ENCODE measurements around the gene RNF13. TPM values are rescaled to one million over a fixed set of nuclear protein-coding genes. Genes with fewer than 3 reads are reported as not detected.

Gene RNF13
- total RNA-seq, 3 donors from 2014 or later, result 95.0 to 142 (median 114) TPM

DNA sequence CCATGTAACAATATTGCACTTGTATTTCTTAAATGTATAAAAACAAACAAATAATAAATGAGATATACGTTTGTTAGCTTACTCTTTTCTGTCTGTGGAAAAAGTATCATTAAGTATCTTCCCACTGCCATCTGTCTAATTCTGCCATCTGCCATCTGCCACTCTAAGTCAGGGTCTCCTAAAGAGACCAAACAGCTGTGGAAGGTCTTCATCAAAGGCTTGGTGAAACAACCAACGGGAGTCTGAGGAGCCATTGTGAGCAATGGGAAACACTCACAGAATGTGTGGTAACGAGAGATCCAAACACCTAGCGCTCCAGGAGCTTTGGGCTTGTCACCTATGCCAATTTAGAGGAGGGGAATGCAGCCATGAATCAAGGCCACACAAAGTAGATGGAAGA lies 186.4 kb downstream of the RNF13 start:
- Histone ChIP-seq H3K4me3 (no peak overlapping the region), H3K9me3 (peaks cover 11 to 27% of the 10 kb centered on the region in 2 donors), H3K36me3 (no peaks in the 10 kb centered on the region), H3K27me3 (no peaks in the 10 kb centered on the region), H3K27ac (no peak overlapping the region), H3K4me1 (no peaks in the 10 kb centered on the region)
- no peak for TF ChIP-seq POLR2A (IDR thresholded peaks at IDR 0.05)
- no peak for TF ChIP-seq POLR2AphosphoS5 (IDR thresholded peaks at IDR 0.05)
- TF ChIP-seq, protein P1, sequence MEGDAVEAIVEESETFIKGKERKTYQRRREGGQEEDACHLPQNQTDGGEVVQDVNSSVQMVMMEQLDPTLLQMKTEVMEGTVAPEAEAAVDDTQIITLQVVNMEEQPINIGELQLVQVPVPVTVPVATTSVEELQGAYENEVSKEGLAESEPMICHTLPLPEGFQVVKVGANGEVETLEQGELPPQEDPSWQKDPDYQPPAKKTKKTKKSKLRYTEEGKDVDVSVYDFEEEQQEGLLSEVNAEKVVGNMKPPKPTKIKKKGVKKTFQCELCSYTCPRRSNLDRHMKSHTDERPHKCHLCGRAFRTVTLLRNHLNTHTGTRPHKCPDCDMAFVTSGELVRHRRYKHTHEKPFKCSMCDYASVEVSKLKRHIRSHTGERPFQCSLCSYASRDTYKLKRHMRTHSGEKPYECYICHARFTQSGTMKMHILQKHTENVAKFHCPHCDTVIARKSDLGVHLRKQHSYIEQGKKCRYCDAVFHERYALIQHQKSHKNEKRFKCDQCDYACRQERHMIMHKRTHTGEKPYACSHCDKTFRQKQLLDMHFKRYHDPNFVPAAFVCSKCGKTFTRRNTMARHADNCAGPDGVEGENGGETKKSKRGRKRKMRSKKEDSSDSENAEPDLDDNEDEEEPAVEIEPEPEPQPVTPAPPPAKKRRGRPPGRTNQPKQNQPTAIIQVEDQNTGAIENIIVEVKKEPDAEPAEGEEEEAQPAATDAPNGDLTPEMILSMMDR (IDR thresholded peaks at IDR 0.05), result no peak
- no peak for DNase-seq (ENCODE audit: low spot score in 2 of 2)
- intact Hi-C loops (cut with DNase I; ENCODE audit: low total_unique reads), result no loop called here

- TF ChIP-seq, protein P1 (IDR thresholded peaks at IDR 0.05), result no peak
- no peak for TF ChIP-seq POLR2A (IDR thresholded peaks at IDR 0.05)
- TF ChIP-seq POLR2AphosphoS5 (IDR thresholded peaks at IDR 0.05), result no peak
- H3K27me3 ChIP-seq, result no peaks in the 10 kb centered on the region
- no peaks in the 10 kb centered on the region for H3K36me3 ChIP-seq
- intact Hi-C loops (cut with DNase I; ENCODE audit: low total_unique reads), result no loop called here
- H3K4me3 ChIP-seq, result no peak overlapping the region
- no peak overlapping the region for H3K27ac ChIP-seq
- no peaks in the 10 kb centered on the region for H3K4me1 ChIP-seq
- no peak for DNase-seq (ENCODE audit: low spot score in 2 of 2)
- H3K9me3 ChIP-seq, result peaks cover 0 to 14% of the 10 kb centered on the region in 2 donors
Measured at GRCh38 chr3:150000641-150001040, 187.6 kb downstream of the RNF13 start.

GRCh38 chr3:150005243-150006112 lies 192.5 kb downstream of the RNF13 start:
- H3K4me3 ChIP-seq, result no peak overlapping the region
- H3K4me1 ChIP-seq, result no peaks in the 10 kb centered on the region
- H3K27me3 ChIP-seq, result no peaks in the 10 kb centered on the region
- H3K27ac ChIP-seq, result no peak overlapping the region
- TF ChIP-seq POLR2AphosphoS5 (IDR thresholded peaks at IDR 0.05) (no peak), POLR2A (IDR thresholded peaks at IDR 0.05) (no peak)
- TF ChIP-seq, protein P1 (IDR thresholded peaks at IDR 0.05), result no peak
- DNase-seq (ENCODE audit: low spot score in 2 of 2), result no peak
- intact Hi-C loops (cut with DNase I; ENCODE audit: low total_unique reads), result no loop called here
- H3K9me3 ChIP-seq, result no peaks in the 10 kb centered on the region
- no peaks in the 10 kb centered on the region for H3K36me3 ChIP-seq

- no peaks in the 10 kb centered on the region for H3K36me3 ChIP-seq
- intact Hi-C loops (cut with DNase I; ENCODE audit: low total_unique reads), result no loop called here
- no peak overlapping the region for H3K27ac ChIP-seq
- no peaks in the 10 kb centered on the region for H3K9me3 ChIP-seq
- no peak overlapping the region for H3K4me3 ChIP-seq
- no peak for DNase-seq (ENCODE audit: low spot score in 2 of 2)
- H3K4me1 ChIP-seq, result no peaks in the 10 kb centered on the region
- no peaks in the 10 kb centered on the region for H3K27me3 ChIP-seq
- TF ChIP-seq POLR2AphosphoS5 (IDR thresholded peaks at IDR 0.05) (no peak), POLR2A (IDR thresholded peaks at IDR 0.05) (no peak)
- TF ChIP-seq, protein P1 (IDR thresholded peaks at IDR 0.05), result no peak
Measured at GRCh38 chr3:150006794-150007193, 193.8 kb downstream of the RNF13 start.

Other genes with a start within 250 kb of the RNF13 start
- 10 to 100 TPM; 53.6 to 98.2 (median 91.4) TPM for gene WWTR1, start 155.2 kb upstream of the RNF13 start, total RNA-seq
- 10 to 100 TPM; 26.2 to 38.8 (median 26.4) TPM for gene COMMD2, start 60.7 kb upstream of the RNF13 start, total RNA-seq
- gene ANKUB1, start 20.7 kb upstream of the RNF13 start, total RNA-seq, result not detected
- 10 to 100 TPM; 48.2 to 65.6 (median 49.8) TPM for gene PFN2, start 157.7 kb downstream of the RNF13 start, total RNA-seq

Data from breast epithelium (tissue), 4 donors.